ENCODE measurements around the gene CNTN4.

- no peak for TF ChIP-seq CTCF (IDR thresholded peaks at IDR 0.05; ENCODE audit: low read length)
- TF ChIP-seq EZH2 (IDR thresholded peaks at IDR 0.05; ENCODE audit: borderline replicate concordance, low read length) = no peak
Observed at GRCh38 chr3:2650746-2651145, 552.1 kb downstream of the CNTN4 start.
